GM12801 (cell line): ENCODE results near the gene GRIFIN.

Experiments
- TF ChIP-seq, protein P1 (sequence below): IDR thresholded peaks from one replicate; pipeline ENCODE4 v1.5.1; 2011; ENCODE audit warnings: control low read depth; ENCODE audit not compliant: insufficient read length; ENCODE audit errors: extremely low read depth

GRIFIN gene

GRCh38 chr7:2521341-2521745, 45.1 kb upstream of the GRIFIN start:
- TF ChIP-seq, protein P1, sequence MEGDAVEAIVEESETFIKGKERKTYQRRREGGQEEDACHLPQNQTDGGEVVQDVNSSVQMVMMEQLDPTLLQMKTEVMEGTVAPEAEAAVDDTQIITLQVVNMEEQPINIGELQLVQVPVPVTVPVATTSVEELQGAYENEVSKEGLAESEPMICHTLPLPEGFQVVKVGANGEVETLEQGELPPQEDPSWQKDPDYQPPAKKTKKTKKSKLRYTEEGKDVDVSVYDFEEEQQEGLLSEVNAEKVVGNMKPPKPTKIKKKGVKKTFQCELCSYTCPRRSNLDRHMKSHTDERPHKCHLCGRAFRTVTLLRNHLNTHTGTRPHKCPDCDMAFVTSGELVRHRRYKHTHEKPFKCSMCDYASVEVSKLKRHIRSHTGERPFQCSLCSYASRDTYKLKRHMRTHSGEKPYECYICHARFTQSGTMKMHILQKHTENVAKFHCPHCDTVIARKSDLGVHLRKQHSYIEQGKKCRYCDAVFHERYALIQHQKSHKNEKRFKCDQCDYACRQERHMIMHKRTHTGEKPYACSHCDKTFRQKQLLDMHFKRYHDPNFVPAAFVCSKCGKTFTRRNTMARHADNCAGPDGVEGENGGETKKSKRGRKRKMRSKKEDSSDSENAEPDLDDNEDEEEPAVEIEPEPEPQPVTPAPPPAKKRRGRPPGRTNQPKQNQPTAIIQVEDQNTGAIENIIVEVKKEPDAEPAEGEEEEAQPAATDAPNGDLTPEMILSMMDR: no peak

- TF ChIP-seq, protein P1: no peak
Observed at GRCh38 chr7:2520761-2521290, 44.6 kb upstream of the GRIFIN start.

DNA sequence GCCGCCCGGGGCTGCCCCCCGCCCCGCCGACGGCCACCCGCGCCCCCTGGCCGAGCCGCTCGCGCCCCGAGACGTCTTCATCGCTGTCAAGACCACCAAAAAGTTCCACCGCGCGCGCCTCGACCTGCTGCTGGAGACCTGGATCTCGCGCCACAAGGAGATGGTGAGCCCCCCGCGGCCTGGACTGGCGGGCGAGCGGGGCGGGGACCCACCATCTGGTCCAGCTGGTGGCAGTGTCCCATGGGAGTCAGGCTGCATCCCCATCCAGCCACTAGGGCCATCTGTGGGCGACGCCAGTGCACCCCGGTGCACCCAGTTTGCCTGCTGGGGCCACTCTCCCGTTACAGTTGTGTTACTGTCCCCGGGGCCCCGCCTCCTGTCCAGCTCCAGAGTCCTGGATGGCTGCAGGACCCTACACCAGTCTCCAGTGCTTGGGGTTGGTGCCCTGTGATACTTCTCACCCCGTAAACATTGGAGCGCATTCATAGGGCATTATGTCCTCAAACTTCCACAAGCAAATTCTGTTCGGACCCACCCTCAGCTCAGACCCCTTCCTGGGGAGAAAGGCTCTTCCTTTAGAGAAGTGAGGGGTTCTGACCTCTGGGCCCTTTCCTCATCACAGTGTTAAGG, 44.0 kb upstream of the GRIFIN start:
- TF ChIP-seq, protein P1: no peak

DNA sequence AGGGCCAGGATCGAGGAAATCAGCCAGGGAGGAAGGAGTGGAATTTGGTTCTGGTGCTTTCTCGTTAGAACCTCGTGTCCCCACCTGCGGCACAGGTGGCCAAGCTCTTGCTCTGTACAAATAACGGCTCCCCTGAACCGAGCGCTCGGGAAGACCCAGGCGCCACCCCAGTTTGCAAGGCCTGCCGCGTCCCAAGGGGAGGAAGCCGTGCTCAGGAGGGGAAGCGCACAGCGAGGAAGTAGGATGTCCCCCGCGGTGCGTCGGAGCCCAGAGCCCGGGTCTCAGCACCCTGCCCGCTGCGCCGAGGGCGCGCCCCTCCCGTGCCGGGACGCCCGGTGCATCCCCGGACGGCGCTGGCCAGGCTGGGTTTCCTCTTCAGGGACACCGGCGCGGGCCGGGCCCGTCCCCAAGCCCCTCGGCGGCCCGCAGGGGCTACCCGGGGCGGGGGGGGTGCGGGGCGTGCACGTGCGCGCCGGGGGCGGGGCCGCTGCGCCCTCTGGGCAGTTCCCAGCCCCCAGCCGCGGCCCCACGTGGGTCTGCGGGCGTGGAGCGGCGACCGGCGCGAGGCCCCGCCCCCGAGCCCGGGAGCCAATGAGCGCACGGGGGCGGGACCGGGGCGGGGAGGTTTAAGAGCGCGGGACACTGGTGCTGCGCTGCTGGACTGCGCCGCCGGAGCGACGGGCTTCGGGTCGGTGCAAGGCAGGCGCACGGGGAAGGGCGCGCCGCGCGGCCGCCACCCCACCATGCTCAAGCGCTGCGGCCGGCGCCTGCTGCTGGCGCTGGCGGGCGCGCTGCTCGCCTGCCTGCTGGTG, 43.1 kb upstream of the GRIFIN start, which contains the start of gene LFNG:
Gene LFNG, plus strand, starts transcription at position 656 of the 812 bp plus-strand sequence. Its CDS starts 88 bp downstream, at position 744.
- TF ChIP-seq, protein P1: no peak

GRCh38 chr7:2518737-2519118, 42.5 kb upstream of the GRIFIN start:
- TF ChIP-seq, protein P1: no peak

DNA sequence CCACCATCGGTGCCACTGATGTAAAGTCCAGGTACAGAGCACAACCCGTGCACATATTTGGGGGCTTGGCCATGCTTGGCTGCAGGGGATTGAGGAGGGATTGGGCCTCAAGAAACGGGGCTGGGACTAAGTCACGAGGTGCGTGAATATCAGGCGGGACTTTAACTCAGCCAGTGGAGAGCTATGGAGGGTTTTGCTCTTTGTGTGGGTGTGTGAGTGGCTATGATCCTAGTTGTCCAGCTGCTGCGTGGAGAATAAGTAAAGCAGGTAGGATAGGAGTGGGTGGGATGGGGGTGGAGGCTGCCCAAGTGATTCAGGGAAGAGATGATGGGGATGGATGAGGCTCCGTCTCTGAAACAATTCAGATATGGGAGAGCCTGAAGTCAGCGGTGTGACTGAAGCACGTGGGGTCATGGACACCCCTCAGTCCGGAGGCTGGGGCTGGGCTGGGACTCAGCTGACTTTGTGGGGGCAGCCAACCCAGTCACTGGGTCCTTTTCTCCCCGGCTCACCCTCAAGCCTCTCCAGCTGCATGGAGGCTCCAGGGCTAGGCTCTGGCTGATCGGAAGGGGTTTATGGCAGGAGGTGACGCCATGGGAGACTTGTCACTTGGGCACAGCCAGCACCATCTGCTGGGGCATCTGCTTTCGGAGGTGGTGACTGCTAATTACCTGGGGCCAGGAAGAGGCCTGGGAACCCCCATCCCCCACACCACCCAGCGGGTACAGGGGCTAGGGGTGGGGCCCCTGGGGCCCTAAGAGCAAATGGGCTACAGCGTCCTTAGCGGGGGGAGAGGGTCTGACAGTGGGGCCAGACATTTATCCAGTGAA, 41.7 kb upstream of the GRIFIN start:
- TF ChIP-seq, protein P1: no peak

DNA sequence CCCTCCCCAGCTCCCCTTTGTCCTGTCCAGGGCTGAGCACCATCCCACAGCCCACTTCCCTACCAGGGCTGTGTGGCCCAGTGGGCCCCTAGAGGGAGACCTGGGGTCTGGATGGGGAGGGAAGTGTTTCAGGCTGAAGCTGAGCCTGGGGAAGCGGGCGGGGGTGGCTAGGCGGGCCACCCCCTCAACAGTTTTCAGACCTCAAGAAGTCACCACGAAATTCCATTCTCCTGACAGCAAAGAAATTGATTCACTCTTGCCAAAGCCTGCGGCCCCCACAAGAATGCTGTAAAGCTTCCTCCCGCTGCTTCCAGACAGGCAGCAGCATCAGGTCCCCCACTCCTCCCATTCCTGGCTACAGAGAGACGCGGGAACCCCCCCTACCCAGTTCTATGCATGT, 40.8 kb upstream of the GRIFIN start:
- TF ChIP-seq, protein P1: no peak
